ENCODE measurements around the gene VPS51. TPM values are rescaled to one million over a fixed set of nuclear protein-coding genes. Genes with fewer than 3 reads are reported as not detected.
A peak's percentile ranks its signal among the peaks of the same experiment; 100 is the strongest.

VPS51 gene
- total and polyA plus RNA-seq, 9 of the 15 experiments (the other 6 are each of a cell fraction or from before 2014, with no cell fraction given), result 1.8 to 143 (median 46.8) TPM

DNA sequence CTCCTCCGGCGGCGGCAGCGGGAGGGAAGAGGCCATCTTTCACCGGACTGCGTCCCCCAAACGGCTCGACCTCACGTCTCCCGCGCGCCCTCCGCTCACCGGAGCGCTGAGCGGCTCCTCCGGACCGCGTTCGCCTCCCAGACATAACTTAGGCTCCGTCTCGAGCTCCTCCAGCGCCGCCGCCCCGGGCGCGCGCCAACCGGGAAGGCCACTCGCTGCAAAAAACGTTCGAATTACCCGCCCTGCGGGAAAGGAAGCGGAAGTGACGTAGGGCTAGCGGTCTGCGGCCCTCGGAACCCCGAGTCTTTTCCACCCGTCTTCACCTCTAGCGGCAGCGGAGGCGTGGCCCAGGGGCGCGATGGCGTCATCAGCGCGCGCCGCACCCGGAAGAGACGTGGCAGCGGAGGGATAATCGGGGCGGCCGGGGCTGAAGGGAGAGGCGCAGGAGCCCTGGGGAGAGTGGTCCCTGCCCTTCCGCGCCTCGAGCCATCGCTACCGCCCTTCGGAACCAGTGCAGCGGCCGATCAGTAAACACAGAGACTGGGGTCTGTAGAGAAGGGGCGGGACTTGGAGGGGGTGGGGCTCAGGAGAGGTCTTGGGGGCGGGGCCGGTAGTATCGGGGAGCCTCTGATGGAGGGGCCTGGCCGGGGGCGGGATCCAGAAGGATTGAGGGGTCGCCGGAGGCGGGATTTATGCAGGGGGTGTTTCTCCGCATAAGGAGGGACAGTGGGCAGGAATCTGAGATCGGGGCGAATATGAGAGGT, 12.0 kb upstream of the VPS51 start, which contains the start of the genes CDCA5 and ZFPL1 (continued):
- TF ChIP-seq PHF20 (IDR thresholded peaks at IDR 0.05; ENCODE audit: partially characterized antibody) (peak; percentile 99), ZNF280B (CRISPR knock-in tag; IDR thresholded peaks at IDR 0.05) (no peak), TAF9B (IDR thresholded peaks at IDR 0.05; ENCODE audit: partially characterized antibody) (peak; percentile 72), YY1 (IDR thresholded peaks at IDR 0.05; ENCODE audit: borderline replicate concordance in 1 of 3, control insufficient read depth in 1 of 3, extremely low read depth in 1 of 3, insufficient read depth in 3 of 3, insufficient read length in 1 of 3, insufficient replicate concordance in 2 of 3, low read depth in 1 of 3, low read length in 2 of 3) (peak in 2 of 3 experiments; percentile 71 to 83), STAT6 (CRISPR knock-in tag; IDR thresholded peaks at IDR 0.05) (peak; percentile 76), ELF2 (CRISPR knock-in tag; IDR thresholded peaks at IDR 0.05) (peak; percentile 99), DEAF1 (CRISPR knock-in tag; IDR thresholded peaks at IDR 0.05) (peak; percentile 42; the same call in 1 of the 2 replicates), HMGN3 (IDR thresholded peaks at IDR 0.05; ENCODE audit: borderline replicate concordance, extremely low read depth, insufficient read length, low read depth, low read length) (peak; percentile 89), HNRNPLL (IDR thresholded peaks at IDR 0.05; ENCODE audit: low read depth, low read length, poor library complexity, severe bottlenecking) (peak; percentile 14), MYC (IDR thresholded peaks at IDR 0.05; ENCODE audit: low read depth, low read length) (peak; percentile 85), MYC (CRISPR knock-in tag; IDR thresholded peaks at IDR 0.05; ENCODE audit: borderline replicate concordance, low read depth) (peak; percentile 77; the same call in 1 of the 2 replicates)
- TF ChIP-seq, protein P1, sequence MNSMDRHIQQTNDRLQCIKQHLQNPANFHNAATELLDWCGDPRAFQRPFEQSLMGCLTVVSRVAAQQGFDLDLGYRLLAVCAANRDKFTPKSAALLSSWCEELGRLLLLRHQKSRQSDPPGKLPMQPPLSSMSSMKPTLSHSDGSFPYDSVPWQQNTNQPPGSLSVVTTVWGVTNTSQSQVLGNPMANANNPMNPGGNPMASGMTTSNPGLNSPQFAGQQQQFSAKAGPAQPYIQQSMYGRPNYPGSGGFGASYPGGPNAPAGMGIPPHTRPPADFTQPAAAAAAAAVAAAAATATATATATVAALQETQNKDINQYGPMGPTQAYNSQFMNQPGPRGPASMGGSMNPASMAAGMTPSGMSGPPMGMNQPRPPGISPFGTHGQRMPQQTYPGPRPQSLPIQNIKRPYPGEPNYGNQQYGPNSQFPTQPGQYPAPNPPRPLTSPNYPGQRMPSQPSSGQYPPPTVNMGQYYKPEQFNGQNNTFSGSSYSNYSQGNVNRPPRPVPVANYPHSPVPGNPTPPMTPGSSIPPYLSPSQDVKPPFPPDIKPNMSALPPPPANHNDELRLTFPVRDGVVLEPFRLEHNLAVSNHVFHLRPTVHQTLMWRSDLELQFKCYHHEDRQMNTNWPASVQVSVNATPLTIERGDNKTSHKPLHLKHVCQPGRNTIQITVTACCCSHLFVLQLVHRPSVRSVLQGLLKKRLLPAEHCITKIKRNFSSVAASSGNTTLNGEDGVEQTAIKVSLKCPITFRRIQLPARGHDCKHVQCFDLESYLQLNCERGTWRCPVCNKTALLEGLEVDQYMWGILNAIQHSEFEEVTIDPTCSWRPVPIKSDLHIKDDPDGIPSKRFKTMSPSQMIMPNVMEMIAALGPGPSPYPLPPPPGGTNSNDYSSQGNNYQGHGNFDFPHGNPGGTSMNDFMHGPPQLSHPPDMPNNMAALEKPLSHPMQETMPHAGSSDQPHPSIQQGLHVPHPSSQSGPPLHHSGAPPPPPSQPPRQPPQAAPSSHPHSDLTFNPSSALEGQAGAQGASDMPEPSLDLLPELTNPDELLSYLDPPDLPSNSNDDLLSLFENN (IDR thresholded peaks at IDR 0.05; ENCODE audit: low read depth in 2 of 2, low read length in 2 of 2), result peak in 1 of 2 experiments; percentile 44; a peak in 1 of 4 replicates

Measured in K562 (cell line).